ENCODE measurements around the gene CRYZL1. TPM values are rescaled to one million over a fixed set of nuclear protein-coding genes. Genes with fewer than 3 reads are reported as not detected.

The CRYZL1 gene
- total RNA-seq, 1 experiment from 2014 or later = 43.0 TPM

DNA sequence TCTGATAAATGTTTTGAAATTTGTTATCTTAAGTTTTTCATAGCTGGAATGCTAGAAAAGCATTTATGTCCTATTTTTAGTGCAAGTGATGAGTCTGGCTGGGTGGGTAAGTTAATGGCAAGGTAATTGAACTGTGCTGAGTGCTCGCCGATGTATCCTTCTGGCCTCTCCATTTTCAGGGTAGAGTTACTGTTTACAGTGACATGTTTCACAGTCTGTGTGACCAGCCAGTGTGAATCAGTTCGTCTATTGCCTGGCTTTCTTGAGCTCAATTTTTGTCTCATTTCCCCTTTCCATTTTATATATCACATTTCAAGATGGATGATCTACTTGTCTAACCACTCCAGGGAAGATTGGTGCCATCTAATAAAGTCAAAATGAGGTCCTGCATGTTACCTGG is 44.8 kb upstream of the CRYZL1 start:
- H3K9me3 ChIP-seq (ENCODE audit: control insufficient read depth in 1 of 2, insufficient read depth in 1 of 2, low read depth in 1 of 2, low read length in 2 of 2) = no peaks in the 10 kb centered on the region
- peaks cover 43 to 50% of the 10 kb centered on the region in 2 experiments for H3K4me1 ChIP-seq (ENCODE audit: control insufficient read depth in 1 of 2, insufficient read depth in 2 of 2, low read length in 2 of 2)
- no peaks in the 10 kb centered on the region for H3K9me2 ChIP-seq (ENCODE audit: insufficient read depth)
- no peak overlapping the region for H2AFZ ChIP-seq (ENCODE audit: low read depth, low read length, poor library complexity, severe bottlenecking)
- H3K79me2 ChIP-seq (ENCODE audit: insufficient read depth, low read length) = peaks cover 63% of the 10 kb centered on the region
- no peaks in the 10 kb centered on the region for H4K20me1 ChIP-seq (ENCODE audit: insufficient read depth)
- no peaks in the 10 kb centered on the region for H3K36me3 ChIP-seq (ENCODE audit: control insufficient read depth in 1 of 2, insufficient read depth in 2 of 2, low read length in 2 of 2)
- no peak overlapping the region for H3K27ac ChIP-seq (ENCODE audit: low read depth, low read length)
- no peak overlapping the region for H3K9ac ChIP-seq (ENCODE audit: low read length)
- H3K27me3 ChIP-seq (ENCODE audit: insufficient read depth, low read length) = no peaks in the 10 kb centered on the region
- H3K4me2 ChIP-seq (ENCODE audit: low read length) = peak overlapping the region; percentile 61
- no peak overlapping the region for H3K4me3 ChIP-seq (replicated peaks in 1 of 2; ENCODE audit: low read depth in 1 of 2, low read length in 2 of 2)
- DNase-seq (ENCODE audit: low read depth, low spot score) = no peak
- ChIA-PET RAD21 (ENCODE audit: low non-redundant PET in 1 of 2, low total read pairs in 2 of 2, uncharacterized antibody in 2 of 2, unreplicated experiment in 2 of 2) (no interaction called here), POLR2A (no interaction called here), CTCF (interaction anchor here (1.0 kb wide), 1 partner anchor 80 kb away, joined by 3 read pairs; no protein-coding TSS in a partner anchor)
- intact Hi-C loops (cut with micrococcal nuclease) = no loop called here
- no peak for ATAC-seq
- no TSS peak for BruUV-seq (replicated peaks)
- no peak for TF ChIP-seq EZH2 (IDR thresholded peaks at IDR 0.05)

DNA sequence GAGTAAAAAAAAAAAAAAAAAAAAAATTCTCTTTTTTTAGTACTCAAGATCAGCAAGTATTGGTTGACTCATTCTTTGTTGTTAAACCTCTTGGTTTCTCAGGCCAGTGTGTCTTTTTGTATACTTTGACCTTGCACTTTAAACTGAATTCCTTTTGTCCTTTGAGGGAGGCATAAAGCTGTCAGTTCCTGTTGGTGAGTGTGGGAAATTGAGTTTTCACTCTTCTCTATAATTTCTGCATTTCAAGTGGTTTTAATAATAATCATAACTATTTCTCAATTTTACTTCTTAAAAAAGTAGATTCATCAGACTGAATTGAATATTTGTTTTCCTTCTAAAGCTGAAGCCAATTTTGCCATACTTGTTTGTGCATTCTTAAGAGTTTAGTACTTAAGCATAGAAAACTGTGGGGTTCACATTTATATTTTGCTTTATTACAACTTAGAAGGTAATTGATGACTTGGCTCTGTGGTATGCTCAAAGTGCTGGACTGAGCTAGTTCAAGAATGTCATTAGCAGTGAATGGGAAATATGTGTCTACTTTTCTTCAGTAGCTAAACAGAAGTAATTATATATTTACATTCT is 44.2 kb upstream of the CRYZL1 start:
- Histone ChIP-seq H3K4me2 (ENCODE audit: low read length) (peak overlapping the region; percentile 61), H3K27me3 (ENCODE audit: insufficient read depth, low read length) (no peaks in the 10 kb centered on the region), H3K4me1 (ENCODE audit: control insufficient read depth in 1 of 2, insufficient read depth in 2 of 2, low read length in 2 of 2) (peaks cover 43 to 54% of the 10 kb centered on the region in 2 experiments), H3K4me3 (replicated peaks in 1 of 2; ENCODE audit: low read depth in 1 of 2, low read length in 2 of 2) (no peak overlapping the region; a peak in 1 of 4 replicates), H3K9me3 (ENCODE audit: control insufficient read depth in 1 of 2, insufficient read depth in 1 of 2, low read depth in 1 of 2, low read length in 2 of 2) (no peaks in the 10 kb centered on the region), H3K79me2 (ENCODE audit: insufficient read depth, low read length) (peaks cover 64% of the 10 kb centered on the region), H3K27ac (ENCODE audit: low read depth, low read length) (no peak overlapping the region; the same call in 1 of the 2 replicates), H3K36me3 (ENCODE audit: control insufficient read depth in 1 of 2, insufficient read depth in 2 of 2, low read length in 2 of 2) (no peaks in the 10 kb centered on the region), H3K9ac (ENCODE audit: low read length) (peak overlapping the region; percentile 18; the same call in 1 of the 2 replicates), H3K9me2 (ENCODE audit: insufficient read depth) (no peaks in the 10 kb centered on the region), H4K20me1 (ENCODE audit: insufficient read depth) (no peaks in the 10 kb centered on the region), H2AFZ (ENCODE audit: low read depth, low read length, poor library complexity, severe bottlenecking) (no peak overlapping the region)
- no peak for TF ChIP-seq ZBTB33 (IDR thresholded peaks at IDR 0.05; ENCODE audit: extremely low read depth, insufficient replicate concordance, low read length)
- no peak for TF ChIP-seq EGR1 (IDR thresholded peaks at IDR 0.05; ENCODE audit: low read depth)
- TF ChIP-seq SP1 (IDR thresholded peaks at IDR 0.05; ENCODE audit: low read depth) = 0 out of 2 replicates have a peak, but pooled peaks have one; percentile 9
- no peak for TF ChIP-seq CBX3 (IDR thresholded peaks at IDR 0.05; ENCODE audit: low read depth)
- TF ChIP-seq, protein P1, sequence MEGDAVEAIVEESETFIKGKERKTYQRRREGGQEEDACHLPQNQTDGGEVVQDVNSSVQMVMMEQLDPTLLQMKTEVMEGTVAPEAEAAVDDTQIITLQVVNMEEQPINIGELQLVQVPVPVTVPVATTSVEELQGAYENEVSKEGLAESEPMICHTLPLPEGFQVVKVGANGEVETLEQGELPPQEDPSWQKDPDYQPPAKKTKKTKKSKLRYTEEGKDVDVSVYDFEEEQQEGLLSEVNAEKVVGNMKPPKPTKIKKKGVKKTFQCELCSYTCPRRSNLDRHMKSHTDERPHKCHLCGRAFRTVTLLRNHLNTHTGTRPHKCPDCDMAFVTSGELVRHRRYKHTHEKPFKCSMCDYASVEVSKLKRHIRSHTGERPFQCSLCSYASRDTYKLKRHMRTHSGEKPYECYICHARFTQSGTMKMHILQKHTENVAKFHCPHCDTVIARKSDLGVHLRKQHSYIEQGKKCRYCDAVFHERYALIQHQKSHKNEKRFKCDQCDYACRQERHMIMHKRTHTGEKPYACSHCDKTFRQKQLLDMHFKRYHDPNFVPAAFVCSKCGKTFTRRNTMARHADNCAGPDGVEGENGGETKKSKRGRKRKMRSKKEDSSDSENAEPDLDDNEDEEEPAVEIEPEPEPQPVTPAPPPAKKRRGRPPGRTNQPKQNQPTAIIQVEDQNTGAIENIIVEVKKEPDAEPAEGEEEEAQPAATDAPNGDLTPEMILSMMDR (IDR thresholded peaks at IDR 0.05 in 2 of 3, conservative IDR thresholded peaks at IDR 0.05 in 1 of 3; ENCODE audit: borderline replicate concordance in 1 of 3, insufficient read depth in 1 of 3, low read depth in 2 of 3, low read length in 2 of 3) = no peak
- no peak for TF ChIP-seq EZH2phosphoT487 (IDR thresholded peaks at IDR 0.05; ENCODE audit: borderline replicate concordance)
- TF ChIP-seq, protein P2, sequence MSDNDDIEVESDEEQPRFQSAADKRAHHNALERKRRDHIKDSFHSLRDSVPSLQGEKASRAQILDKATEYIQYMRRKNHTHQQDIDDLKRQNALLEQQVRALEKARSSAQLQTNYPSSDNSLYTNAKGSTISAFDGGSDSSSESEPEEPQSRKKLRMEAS (IDR thresholded peaks at IDR 0.05) = no peak
- TF ChIP-seq JUND (IDR thresholded peaks at IDR 0.05) = no peak
- TF ChIP-seq RAD21 (IDR thresholded peaks at IDR 0.05; ENCODE audit: low read depth) = no peak
- no peak for TF ChIP-seq POLR2A (IDR thresholded peaks at IDR 0.05; ENCODE audit: borderline replicate concordance, extremely low read depth, insufficient read depth, insufficient read length)
- no peak for TF ChIP-seq ELF1 (IDR thresholded peaks at IDR 0.05; ENCODE audit: borderline replicate concordance, low read depth)
- TF ChIP-seq SIN3A (IDR thresholded peaks at IDR 0.05; ENCODE audit: low read depth) = no peak
- TF ChIP-seq FOSL1 (IDR thresholded peaks at IDR 0.05; ENCODE audit: low read depth) = peak; percentile 27; the same call in 1 of the 2 replicates
- DNase-seq (ENCODE audit: low read depth, low spot score) (no peak), ATAC-seq (no peak; the same call in 1 of the 2 replicates)
- ChIA-PET RAD21 (ENCODE audit: low non-redundant PET in 1 of 2, low total read pairs in 2 of 2, uncharacterized antibody in 2 of 2, unreplicated experiment in 2 of 2) (no interaction called here), POLR2A (no interaction called here), CTCF (interaction anchor here (1.0 kb wide), 1 partner anchor 80 kb away, joined by 3 read pairs; no protein-coding TSS in a partner anchor)
- intact Hi-C loops (cut with micrococcal nuclease) = no loop called here
- BruUV-seq (replicated peaks) = no TSS peak

Data from HCT116 (cell line).